Lung microvascular endothelial cell (primary cell): Measurements from ENCODE around the gene ATXN7L3. TPM values are rescaled to one million over a fixed set of nuclear protein-coding genes. Genes with fewer than 3 reads are reported as not detected.
"Not testable (repeated sequence)": the region's sequence is repeated elsewhere in the genome, so short reads cannot be mapped to it uniquely, and the experiment has no call there.

ENCODE experiments used
- DNase-seq, 2 donors: peaks; one replicate each; pipeline versions ENCODE4 v3.0.0 to v3.0.0-alpha.2; 2010; ENCODE audit warnings: low read depth in 2 of 2
- total RNA-seq: library from RNA; depleted of rRNA; stranded (reverse); fragments of >200 nt; gene quantifications from 2 replicates; pipeline ENCODE4 v1.2.1, GENCODE V29; 2014

Gene ATXN7L3
- total RNA-seq, 1 donor from 2014 or later: 41.7 TPM

DNA sequence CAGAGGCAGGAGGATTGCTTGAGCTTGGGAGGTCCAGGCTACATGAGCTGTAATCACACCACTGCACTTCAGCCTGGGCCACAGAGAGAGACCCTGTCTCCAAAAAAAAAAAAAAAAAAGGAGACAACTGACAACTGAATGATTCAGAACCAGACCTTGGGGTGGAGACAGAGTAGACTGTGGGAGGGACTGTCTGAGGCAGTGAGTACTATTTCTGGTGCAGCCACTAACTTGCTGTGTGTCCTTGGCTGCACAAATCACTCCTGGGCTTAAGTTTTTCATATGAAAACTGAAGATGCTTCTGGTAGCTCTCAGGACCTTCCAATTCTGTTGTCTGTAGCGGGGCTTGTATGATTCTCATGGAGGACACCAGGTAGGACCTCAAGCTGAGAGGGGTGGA is 23.4 kb downstream of the ATXN7L3 start:
- no peak for DNase-seq

DNA sequence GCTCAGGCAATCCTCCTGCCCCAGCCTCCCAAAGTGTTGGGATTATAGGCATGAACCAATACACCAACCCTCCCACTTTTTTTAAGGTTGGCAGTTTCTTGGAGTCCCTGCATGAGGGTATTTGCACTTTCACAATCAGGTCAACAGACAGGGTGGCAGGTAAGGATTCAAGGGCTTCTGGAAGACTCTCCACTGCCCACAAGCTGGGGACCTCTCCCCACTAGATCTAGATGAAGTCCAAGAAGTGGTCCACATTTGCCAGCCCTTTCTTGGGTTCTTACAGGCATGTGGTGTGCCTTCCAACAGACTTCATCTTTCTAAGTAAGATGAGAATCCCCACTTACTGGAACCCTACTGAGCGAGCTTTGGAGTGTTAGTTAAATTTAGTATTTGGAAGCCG is 25.3 kb downstream of the ATXN7L3 start:
- DNase-seq: no peak

DNA sequence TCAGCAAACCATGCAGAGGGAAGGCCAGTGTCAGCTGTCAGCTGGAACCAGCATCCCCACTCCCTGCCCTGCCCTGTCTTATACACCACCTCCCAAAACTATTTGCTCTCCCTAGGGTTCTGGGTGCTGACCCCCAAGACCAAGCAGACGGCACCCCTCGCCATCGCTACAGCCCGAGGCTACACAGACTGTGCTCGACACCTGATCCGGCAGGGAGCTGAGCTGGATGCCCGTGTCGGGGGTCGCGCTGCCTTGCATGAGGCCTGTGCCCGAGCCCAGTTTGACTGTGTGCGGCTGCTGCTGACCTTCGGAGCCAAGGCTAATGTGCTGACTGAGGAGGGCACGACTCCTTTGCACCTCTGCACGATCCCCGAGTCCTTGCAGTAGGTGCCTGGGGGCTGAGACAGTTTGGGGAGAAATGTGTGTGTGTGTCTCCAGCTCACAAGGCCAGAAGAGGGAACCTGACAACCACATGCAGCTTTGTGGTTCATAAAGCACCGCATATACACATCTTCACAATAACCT is 27.7 kb downstream of the ATXN7L3 start:
- DNase-seq: no peak

DNA sequence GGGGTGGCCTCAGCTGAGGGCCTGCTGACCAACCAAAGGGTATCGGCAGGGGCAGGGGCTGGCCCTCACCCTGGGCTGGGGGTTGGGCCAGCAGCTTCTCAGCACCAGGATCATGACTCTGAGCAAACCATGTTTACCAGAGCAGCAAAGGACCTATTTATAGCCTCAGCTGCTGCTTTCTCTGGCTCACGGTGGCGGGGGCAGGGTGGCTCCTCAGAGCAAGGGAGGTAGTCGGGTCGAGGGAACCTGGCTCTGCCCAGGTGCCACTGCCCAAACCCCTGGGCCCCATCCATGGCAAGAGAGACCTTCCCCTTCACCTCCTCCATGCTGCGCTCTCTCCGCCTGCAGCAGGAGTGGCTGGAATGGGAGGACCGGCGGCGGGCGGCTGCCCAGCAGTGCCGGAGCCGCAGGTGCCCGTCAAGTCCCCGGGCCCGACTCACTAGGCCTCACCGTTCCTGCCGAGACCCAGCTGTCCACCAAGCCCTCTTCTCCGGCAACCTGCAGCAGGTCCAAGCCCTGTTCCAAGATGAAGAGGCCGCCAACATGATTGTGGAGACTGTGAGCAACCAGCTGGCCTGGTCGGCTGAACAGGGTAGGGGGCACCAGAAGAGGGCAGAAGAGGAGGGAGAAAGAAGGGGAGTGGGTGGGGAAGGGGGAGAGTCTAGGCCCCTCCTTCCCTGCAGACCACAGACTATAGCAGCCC is 29.0 kb downstream of the ATXN7L3 start, which contains the start of gene ASB16:
TSS of gene ASB16 (plus strand) at position 206 of the 703 bp plus-strand sequence. CDS start at position 292, 86 bp downstream.
- no peak for DNase-seq

DNA sequence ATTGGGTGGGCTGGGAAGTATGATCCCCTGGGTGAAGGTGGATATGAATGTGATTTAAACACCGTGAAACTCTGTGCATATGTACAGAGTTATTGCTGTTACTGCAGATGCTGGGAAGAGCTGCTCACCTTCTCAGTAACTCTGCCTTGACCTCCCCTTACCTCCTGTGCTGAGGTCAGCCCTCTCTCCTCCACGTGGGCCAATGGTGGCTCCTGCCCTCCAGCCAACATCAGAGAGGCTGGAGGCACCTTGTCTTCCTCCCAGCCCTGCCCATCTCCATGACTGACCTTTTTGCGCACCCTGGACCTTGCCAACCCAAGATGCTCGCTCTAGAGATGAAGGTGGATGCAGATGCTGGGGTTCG is 29.6 kb downstream of the ATXN7L3 start:
- DNase-seq: no peak

DNA sequence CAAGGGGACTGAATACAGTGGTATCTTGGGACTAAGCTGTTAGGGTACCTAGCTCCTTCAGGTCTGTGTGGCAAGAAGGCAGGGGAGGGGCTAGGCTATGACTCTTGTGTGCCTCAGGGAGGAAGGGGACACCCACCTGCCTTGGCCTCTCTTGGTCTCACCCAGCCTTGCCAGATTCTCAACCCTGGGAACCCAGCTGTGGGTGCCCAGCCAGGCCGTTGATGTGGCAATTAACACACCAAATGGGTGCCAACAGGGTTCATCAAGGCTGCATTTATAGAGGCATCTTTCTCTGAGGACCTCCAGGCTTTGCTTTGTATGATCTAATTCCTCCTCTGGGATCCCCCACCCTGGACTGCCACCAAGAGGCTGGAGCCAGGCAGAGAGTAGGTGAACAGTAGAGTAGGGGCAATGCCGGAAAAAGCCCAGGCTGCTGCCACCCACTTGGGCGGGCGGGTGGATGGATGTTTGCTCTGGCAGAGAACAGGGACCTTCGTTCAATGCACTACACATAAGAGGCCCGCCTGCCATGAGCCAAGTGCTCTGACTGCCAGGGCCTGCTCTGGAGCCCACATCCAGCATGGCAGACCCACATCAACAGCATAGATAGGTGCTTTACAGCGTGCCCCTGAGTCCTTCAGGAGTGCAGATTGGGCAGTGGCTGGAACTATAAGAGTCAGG is 32.4 kb downstream of the ATXN7L3 start:
- DNase-seq: no peak

DNA sequence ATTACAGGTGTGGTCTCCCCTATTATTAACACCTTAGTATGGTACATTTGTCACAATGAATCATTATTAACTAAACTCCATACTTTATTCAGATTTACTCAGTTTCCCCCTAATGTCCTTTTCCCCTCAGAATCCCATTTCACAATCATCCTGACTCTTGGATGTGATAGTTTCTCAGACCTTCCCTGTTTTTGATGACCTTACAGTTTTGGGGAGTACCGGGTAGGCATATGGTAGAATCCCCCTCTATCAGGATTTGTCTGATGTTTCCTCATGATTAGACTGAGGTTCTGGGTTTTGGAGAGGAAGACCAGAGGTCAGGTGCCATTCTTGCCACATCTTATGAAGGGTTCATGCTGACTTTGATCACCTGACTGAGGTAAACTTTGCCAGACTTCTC is 35.2 kb downstream of the ATXN7L3 start:
- DNase-seq: no peak

DNA sequence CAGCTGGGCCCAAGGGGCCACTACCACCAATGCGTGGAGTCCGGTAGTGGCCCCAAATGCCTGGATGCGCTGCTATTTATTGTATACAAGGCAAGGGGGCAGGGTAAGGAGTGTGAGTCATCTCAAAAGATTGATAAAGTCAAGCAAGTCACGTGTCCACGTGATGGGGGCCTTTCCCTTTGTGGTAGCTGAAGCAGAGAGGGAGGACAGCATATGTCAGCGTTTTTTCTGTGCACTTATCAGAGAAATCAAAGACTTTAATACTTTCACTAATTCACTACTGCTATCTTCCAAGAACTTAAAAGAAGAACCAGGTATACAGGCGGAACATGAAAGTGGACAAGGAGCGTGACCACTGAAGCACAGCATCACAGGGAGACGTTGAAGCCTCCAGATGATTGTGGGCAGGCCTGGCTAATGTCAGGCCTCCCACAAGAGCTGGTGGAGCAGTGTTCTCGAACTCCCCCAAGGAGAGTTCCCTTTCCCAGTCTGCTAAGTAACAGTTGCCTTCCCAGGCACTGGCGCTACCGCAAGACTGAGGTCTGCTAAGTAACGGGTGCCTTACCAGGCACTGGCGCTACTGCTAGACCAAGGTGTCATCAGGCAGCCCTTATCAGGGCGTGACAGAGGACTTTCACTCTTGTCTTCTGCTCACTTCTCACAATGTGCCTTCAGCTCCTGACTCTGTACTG is 40.0 kb downstream of the ATXN7L3 start:
- DNase-seq: no peak

GRCh38 chr17:44155488-44155887 is 44.2 kb downstream of the ATXN7L3 start:
- no peak for DNase-seq

DNA sequence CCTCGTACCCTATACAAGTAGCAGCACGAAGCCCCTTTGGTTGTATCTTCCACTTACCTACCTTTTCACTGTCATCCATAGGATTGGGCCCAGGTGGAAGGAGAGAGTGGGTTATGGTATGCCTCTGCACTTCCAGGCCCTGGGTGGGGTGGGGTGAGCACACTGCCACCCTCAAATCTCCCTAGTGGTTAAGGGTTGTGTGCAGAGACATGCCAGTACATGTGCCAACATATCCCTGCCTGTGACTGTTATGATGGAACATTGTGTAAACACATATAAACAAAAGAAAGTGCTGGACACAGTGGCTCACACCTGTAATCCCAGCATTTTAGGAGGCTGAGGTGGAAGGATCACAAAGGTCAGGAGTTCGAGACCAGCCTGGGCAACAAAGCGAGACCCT is 46.8 kb downstream of the ATXN7L3 start:
- DNase-seq: no peak

GRCh38 chr17:44149750-44150329 is 49.8 kb downstream of the ATXN7L3 start:
- DNase-seq: no peak

DNA sequence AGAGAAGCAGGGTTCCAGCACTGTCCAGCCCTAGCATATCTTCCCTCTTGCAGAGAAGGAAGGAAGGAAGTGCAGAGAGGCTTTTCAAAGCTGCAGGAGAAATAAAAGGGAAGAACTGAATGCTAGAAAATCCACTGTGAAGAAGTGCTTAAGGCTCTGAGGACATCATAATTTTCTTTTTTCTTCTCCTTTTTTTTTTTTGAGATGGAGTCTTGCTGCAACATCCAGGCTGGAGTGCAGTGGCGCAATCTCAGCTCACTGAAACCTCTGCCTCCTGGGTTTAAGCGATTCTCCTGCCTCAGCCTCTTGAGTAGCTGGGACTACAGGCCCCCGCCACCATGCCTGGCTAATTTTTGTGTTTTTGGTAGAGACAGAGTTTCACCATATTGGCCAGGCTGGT is 50.6 kb downstream of the ATXN7L3 start:
- DNase-seq: not testable (repeated sequence)

DNA sequence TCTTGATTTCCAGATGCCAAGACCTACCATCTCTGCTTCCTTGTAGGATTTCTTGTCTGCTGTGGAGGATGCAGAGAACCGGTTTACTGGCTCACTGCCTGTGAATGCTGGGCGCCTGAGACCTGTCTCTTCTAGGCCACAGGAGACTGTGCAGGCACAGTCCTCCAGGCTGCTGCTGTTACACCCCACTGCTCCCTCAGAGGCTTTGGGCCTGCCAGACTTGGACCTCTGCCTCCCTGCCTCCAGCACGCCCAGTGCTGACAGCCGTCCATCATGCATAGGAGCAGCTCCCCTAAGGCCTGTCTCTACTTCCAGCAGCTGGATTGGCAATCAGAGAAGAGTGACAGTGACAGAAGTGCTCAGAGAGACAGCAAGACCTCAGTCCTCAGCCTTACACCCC is 51.9 kb downstream of the ATXN7L3 start:
- no peak for DNase-seq

DNA sequence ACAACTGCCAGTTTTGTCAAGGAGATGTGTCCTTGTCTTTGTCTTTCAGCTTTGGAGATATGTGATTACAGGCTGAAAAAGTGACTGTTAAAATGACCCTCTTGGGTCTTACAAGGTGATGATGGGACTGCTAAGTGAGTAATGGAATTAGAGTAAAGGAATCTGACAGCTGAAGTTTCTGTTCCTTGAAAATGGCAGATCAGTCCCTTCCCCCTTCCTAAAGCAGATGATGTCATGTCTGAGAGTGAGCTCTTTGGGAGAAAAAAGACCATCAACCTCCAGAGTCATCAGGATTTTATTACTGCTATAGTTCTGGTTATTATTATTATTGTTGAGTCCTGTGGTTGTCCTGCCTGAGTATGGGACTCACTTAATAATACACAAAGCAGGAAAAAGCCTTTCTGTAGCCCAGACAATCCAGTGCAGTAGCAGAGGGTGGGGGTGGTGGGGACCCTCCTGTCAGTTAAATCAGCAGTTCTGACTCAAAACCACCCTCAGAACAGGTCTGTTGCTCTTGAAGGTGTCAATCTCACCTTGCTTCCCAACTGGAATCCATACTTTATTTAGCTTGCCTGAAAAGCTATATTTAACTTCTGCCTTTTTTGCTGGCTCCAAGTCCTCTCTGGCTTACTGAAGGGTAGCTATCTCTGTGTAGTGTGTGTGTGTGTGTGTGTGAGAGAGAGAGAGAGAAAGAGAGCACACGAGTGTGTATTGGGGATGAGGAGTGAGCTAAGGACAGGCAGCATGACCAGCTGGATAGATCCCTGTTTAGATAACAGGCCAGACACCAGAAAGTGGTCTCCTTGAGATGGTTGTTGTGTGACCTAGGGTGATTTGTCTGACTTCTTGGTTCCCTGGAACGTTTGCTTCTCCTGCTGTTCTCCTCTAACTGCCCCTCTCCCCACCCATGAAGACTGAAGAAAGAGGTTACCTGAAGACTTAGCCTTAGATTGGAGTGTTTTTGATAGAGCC is 53.0 kb downstream of the ATXN7L3 start:
- DNase-seq: no peak

GRCh38 chr17:44144966-44145739 is 54.5 kb downstream of the ATXN7L3 start:
- DNase-seq: no peak

DNA sequence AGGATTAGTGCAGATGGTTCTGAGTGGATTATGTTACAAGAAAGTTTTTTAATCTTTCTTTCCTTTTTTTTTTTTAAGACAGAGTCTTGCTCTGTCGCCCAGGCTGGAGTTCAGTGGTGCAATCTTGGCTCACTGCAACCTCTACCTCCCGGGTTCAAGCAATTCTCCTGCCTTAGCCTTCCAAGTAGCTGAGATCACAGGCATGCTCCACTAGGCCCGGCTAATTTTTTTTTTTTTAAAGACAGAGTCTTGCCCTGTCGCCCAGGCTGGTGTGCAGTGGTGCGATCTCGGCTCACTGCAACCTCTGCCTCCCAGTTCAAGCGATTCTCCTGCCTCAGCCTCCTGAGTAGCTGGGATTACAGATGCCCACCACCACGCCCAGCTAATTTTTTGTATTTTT is 55.8 kb downstream of the ATXN7L3 start:
- DNase-seq: not testable (repeated sequence)
